HG02588 (cell line): ENCODE data around the gene B3GAT1.

Source experiments
- ATAC-seq: cut with Tn5 transposase; IDR thresholded peaks from one replicate; pipeline ENCODE4 v1.9.1; 2021; ENCODE audit warnings: mild to moderate bottlenecking, moderate library complexity; ENCODE audit not compliant: unreplicated experiment

Gene B3GAT1

DNA sequence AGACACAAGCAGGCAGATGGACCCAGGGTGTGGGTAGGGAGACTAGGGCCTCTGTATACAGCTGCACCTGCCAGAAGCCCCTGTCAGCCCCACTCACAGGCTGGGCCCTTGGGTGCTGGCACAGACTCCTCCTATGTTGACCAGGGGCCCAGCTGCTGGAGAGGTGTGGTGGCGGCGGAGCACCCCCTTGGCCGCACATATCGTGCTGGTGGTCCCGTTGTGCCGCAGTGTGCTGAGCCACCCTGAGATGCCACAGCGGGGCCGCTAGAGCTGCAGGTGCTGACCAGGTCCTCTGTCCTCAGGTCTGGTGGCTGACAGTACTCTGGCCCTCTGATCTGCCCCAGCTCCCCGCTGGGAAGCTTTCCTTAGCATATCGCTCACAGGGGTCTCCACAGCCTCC lies 30.2 kb upstream of the B3GAT1 start:
- no peak for ATAC-seq

DNA sequence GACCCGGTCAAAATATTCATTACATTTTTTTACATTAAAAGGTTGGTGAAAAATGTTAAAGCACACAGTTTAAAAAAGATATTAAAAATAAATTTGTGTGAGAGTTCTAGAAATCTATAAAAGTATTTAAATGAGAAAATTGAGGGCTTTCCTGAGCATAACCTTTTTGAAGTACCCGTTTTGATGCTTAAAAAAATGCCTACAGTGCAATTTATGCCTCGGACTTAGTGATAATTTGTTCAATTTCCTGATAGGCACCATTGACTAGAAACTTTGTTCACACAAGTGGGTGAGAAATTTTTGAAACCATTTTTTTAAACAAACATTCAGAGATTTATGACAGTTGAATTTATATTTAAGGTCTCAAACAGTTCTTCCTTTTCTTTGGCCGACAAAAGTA lies 29.7 kb upstream of the B3GAT1 start:
- no peak for ATAC-seq

DNA sequence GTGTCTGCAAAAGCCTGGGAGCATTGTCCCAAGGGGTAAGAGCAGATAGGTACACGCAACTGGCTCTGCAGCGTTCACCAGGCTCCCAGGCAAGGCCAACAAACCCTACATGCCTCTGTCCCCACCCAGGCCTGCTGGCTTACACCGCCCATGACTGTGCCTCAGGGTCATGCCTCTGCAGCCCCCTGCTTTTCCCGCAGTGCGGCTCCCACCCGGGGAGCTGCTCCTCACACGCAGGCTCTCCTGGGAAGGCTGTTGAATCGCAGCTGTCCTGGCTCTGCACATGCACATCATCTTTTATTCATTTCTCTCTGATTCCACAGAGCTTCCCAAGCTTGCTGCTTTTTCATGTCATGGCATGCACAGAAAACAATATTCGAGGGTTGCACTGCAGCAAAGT lies 29.2 kb upstream of the B3GAT1 start:
- no peak for ATAC-seq

DNA sequence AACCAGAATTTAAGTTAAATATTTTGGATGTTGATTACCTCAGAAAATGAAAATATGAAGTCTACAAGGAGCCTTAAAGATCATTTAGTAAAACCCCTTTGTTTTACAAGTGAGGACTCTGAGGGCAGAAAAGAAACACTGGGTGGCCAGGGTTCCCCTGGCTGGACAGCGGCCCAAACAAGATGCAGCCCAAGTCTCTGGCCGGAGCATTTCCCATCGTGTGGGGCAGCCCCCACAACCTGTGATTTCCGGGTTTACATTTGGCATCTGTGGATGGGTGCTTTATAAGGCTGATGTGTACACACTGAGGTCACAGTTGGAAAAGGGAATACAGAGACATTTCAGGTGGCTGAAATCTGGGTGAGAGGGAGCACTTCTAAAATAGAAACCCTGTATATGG lies 28.8 kb upstream of the B3GAT1 start:
- no peak for ATAC-seq

DNA sequence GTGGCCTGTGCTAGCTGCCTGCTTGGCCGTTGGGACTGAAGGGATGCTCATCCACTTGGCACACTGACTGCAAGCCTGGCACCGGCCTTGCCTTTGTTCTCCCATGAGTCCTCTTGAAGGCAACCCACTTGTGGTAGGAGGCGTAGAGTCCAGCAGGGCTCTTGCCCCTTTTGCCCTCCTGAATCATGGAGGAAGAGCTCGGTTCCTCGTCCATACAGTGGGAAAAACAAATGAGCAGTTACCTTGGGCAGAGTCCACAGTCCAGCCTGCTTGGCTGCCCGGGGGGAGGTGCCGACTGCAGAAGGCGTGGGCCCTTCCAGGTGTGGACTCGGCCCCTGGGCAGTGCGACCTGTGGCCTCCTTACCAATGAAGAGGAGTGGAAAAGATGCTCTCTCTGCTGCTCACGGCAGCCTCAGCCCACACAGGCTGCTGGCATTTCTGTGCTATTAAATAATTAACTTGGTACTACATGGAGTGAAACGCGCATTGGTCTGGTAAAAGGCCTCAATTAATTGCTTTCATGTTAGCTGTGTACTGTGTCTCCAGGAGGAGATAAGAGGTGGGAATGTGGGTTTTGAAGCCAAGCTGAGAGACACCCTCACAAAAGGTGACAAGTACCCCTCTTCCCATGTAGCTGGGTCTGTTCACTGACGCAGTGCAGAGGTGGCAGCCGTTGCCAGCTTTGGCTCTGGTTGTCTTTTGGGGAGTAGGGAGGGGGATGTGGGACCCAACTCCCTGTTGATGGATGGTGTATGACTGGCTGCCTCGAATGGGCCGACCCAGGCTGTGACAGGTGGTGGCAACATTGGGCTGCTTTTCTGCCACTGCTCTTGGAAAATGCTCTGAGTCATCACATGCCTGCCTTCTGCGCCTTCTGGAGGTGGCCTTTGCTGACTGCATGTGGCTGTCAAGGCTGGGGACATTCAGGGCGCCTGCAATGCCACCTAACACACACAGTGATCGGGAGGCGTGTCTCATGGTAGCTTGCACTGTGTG lies 26.8 kb upstream of the B3GAT1 start:
- ATAC-seq = no peak

DNA sequence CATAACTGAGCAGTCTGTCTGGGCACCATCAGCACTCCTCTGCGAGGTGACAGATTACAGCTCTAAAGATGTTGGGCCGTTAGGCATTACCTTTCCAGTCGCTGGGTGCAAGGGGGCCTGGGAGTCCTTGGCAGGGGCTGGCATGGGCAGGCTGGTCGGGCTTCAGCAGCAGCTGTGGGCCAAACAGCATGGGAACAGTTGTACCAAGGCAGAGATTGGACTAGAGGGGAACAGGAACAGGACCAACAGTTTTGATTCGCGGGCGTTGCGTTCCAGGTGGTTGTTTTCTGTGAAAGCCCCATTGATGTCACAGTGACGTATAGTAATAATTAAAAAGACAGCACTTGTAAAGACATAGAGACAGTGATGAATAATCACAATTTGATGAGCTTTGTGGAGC lies 25.8 kb upstream of the B3GAT1 start:
- no peak for ATAC-seq

DNA sequence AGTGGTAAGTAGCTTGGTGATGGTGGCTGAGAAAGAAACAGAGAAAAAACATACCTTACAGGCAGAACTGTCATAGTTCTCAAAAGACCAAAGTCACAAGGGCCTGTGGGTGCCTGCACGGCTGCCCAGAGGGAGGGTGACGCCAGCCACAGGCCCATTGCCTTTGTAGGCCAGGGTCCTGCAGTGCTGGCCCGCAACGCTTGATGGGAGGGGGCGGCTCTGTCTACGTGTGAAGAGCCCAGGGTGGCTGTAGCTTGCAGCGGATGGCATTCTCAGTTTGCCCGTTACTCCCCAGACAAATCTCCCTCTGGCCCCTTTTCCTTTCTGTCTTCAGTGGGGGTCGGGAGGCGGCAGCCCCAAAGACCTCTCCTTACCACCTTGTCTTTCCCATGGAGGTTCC lies 24.7 kb upstream of the B3GAT1 start:
- no peak for ATAC-seq

DNA sequence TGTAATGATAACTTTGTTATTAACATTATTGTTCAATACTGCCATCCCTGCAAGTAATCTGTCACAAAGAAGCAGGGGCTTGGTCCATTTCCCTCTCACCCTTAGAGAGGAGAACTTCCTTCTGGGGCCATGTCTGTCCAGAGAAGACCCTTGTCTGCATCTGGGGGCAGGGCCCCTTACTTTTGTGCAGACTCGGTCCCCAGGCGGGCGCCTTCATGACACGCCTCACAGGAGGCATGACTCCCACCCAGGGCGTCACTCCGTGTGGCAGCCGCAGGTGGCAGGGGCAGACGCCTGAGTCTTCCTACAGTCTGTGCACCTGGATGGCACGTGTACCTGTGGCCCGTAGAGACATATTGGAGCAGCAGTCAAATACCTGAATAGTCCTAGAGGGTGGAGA lies 21.8 kb upstream of the B3GAT1 start:
- no peak for ATAC-seq

DNA sequence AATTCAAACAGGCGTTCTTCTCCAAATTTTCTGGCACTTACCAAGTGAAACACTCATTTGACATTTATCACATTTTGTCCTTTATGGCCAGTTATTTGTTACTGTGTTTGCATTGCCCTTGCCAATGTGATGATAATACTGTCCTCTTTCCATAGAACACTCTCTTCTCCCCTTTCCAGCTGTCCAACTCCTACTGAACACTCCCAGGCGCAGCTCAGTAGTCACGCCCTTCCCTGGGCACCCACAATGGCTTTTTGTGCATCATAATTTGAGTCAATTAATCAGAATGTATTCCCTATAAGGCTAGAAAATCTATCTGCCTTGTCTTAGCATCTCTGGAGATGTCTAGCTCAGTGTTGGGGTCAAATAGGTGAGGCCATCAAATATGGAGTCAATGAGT lies 21.2 kb upstream of the B3GAT1 start:
- no peak for ATAC-seq

DNA sequence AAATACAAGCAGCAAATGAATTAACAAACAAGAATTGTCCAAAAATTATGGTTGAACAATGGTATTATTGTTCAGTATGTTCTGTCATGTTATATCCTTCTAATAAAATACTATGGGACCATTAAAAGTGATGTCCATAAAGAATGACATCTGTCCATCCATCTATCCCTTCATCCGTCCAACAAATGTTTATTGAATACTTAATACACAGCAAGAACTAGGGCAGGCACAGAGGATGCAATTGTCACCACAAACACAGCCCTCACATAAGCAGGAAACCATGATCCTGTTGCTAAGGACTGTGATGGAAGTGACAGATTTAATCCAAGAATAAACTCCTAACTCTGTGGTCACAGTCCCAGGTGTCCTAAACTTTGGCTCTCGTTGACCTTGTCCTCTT lies 20.7 kb upstream of the B3GAT1 start:
- no peak for ATAC-seq

DNA sequence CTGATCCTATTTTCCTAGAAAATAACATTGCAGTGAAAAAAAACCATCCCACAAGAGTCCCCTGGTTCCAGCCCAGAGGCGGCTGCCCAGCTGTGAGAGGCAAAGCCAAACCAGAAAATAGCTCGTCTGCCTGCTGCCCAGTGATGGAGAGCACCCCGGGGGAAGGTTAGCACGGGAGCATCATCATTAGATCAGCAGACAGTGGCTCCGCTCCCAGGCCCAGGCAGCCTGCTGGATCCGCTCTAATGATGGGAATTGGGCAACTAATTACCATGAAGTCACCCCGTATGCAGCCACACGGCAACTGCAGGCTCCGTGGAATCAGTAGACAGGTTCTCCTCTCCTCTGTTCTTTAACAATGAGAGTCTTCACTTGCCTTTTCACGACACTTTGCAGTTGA lies 17.1 kb upstream of the B3GAT1 start:
- no peak for ATAC-seq

DNA sequence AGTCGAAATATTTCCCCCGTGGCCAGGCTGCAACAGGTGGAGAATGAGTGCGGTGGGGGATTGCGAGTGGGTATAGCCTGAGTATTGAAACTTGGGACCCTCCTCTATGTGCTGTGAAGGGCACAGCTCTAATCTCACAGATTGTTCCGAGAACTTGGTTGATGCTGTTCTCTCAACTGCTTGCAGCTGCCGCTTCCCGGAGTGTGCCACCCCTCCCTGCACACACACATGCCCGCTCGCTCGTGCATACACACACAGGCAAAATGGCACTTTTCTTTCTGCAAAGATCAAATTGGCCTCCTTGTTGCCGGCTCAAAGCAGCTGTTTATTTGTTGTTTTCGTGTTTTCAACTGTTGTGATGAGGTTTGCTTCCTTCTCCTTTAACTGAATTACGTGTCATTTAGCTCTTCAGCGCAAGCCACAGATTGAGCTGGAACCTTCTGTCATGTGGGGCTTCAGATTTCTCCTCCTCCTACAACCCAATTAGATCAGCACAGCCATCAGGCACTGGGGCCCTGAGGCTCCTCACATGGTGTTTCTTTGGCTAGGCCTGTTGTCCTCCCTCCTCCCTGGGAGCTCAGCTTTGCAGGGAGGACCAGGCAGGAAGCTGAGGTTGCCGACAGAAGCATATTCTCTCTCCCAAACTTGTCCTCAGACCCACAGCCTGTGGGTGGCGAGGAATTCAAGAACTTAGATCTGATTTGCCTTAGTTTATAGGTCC lies 13.9 kb upstream of the B3GAT1 start:
- ATAC-seq = no peak

DNA sequence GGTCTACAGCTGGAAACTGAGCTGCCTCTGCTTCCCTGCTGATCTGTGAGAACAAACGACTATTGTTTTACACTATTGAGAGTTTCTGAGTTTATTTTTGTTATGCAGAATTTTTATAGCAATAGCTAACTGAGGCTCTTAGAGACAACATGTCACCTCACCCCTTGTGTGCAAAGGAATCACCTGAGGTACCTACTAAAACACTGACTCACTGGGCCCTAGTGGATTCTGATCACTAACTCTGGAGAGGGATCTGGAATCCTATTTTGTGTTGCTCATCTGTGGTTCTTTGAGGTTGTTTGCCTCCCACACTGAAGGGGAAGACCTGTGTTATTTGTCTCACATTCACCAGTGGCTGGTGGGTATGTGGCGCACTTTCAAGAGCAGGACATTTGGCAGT lies 13.4 kb upstream of the B3GAT1 start:
- no peak for ATAC-seq

DNA sequence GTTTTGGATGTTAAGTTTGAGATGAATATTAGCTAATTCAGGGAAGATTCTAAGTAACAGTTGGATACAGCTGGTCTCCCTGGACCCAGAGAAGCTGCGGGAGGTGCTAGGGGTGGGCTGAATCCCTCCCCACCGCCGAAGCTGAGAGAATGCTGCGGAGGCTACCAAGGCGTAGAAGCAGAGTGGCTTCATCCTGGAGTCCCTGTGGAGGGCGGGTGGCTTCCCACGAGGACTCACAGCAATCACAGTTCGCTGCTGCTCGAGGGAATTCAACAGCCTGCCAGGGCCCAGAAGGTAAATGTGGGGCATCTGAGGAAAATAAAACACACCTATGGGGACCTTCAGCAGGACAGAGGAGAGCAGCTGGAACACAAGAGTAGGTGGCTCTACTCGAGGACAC lies 11.1 kb upstream of the B3GAT1 start:
- no peak for ATAC-seq

DNA sequence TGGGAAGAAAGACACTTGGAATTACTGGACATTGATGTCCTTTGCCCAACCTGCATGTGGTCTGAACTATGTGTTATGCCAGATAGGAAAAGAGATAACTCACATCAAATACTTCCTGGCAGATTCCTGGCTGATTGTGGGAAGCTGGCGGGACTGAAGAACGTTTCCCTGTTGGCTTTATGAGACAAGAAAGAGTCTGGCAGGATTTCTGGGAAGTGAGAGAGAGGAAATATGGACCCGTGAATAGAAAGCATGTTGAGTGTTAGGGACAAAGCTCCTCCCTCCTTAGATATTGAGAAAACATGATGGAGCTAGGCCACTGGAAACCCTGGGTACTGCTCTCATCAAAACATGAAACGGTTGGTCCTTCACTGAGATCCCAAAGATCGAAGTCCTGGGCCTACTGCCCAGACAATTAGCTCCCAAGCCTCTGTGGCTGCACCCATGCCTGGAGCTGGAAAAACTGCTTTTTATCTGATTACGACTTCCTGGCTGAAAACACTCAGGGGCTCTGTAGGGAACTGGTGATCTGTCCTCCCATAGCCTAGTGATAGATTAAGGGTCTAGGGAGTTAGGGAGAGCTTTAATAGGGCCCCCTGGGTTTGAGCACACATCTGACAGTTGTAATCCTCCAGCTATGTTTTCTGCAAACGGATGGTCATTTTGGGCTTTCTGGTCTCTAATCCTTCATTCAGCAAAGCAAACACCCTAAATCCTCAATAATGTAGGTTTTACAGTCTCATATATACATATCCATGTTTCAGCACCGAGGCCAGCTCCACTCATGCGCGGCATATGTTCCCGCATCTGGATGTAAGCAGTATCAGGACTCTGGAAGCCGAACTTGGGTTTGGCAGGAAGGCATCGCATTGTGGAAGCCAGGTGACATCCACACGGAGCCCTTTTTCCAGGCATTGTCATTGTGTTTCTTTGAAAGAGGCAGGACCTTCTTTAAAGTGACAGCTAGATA lies 6.1 kb upstream of the B3GAT1 start:
- ATAC-seq = no peak

DNA sequence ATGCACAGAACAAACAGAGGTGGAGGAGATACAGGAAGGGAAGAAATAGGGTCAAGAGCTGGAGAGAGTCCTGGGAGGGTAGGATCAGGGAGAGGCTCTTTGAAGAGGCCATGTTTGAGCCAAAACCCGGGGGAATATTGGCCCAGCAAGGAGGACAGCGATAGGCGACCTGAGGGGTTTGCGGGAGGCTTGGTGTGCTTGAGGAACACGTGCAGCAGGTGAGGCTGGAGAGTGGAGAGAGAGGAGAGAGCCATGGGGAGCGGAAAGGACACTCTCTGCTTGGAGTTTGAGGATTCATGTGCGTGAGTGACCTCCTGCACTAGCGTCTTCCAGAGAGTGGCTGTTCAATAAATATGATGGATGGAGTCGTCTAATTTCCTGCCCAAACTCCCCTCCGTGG lies 4.7 kb upstream of the B3GAT1 start:
- ATAC-seq = no peak

DNA sequence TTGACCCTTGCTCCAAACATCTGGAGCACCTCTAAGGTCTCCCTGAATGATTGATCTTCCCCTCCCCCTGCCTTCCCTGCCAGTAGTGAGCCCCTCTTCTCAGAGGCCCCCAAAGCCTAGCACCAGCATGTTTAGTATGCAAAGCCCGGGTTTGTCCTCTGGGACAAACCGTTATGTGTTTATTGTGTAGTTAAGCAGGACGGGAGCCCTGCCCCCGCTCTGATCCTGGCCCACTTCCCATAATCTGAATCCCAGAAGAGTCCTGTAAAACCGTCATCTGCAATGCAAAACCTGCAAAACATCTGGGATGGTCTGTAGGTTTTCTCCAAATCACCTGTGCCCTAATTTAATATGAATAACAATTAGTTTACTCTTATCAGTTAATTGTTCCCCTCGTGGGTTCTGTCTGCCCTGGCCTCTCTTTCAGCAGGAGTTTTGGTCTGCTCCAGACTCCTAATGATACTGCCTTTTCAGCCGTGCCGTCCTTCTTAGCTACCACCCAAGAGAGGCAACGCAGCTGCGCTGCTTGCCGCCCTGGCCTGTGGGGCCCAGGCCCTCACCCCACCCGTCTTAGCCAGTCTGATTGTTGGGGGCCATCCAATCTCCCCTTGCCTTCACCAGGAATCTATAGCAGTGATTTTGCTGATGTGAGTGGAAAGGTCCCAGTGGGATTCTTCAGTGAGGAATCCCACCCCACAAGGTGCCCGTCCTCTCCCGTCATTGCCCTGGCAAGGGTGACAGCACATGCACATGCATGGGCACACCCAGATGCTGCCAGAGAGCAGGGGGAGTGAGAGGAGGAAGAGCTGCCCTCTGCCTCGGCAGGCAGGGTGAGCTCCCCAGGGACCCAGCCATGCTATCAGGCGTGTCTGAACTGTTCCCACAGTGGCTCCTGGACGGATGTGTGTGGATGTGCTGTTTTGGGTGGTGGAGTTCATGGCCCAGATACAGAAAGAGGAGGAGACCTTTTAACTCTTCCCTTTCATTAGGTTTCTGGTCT lies 3.0 kb upstream of the B3GAT1 start:
- no peak for ATAC-seq

DNA sequence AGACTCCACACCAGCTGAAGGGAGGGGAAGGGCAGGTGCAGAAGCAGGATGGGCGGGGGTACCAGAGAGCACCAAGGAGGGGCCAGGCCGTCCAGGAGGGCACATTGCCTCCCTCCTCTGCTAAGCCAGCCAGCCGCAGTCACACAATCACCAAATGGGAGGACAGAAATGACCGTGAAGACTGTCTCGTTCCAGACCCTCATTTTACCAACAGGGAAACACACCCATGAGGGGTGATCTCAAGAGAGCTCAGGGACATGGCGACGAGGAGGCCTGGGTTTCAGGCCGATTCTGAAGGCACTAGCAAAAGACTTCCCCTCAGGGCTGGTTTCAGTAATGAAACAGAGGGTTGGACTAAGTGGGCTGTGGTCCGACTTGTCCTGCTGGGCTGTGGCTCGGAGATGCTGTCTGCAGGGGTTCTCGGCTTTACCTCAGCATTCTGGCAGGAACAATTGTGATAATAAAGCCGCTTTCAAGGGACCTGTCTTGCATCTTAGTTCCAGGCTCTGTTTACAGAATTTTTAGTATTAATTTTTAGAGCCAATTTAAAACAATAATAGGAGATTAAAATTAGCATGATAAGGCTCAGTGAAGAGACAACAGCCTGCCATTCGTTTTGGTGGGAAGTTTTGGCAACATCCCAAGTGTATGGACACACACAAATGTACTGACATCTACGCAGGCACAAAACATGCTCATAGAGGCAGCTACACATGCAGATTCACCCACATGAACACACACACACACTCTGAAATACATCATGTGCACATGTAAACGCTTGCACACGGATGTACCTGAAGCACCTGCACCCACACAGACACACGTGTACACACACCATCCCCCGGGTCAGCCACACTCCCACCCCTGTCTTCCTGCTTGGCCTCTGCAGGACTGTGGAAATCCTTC lies 2.0 kb upstream of the B3GAT1 start:
- ATAC-seq = no peak
